ENCODE results near the gene OR13C4. TPM values are rescaled to one million over a fixed set of nuclear protein-coding genes. Genes with fewer than 3 reads are reported as not detected.

OR13C4 gene
- total RNA-seq, 2 donors from 2014 or later, result not detected

GRCh38 chr9:104556830-104557634 lies 30.0 kb upstream of the OR13C4 start:
- Histone ChIP-seq H3K4me1 (no peaks in the 10 kb centered on the region), H3K4me3 (no peak overlapping the region), H3K27ac (no peak overlapping the region), H3K9me3 (no peaks in the 10 kb centered on the region), H3K27me3 (no peaks in the 10 kb centered on the region), H3K9ac (ENCODE audit: low read depth in 2 of 2, low read length in 2 of 2) (no peak overlapping the region), H3K36me3 (no peaks in the 10 kb centered on the region)
- intact Hi-C loops (cut with DNase I), result no loop called here
- TF ChIP-seq CTCF (IDR thresholded peaks at IDR 0.05), result no peak
- DNase-seq, result no peak

- Histone ChIP-seq H3K36me3 (no peaks in the 10 kb centered on the region), H3K9me3 (no peaks in the 10 kb centered on the region), H3K4me3 (no peak overlapping the region), H3K27ac (no peak overlapping the region), H3K4me1 (no peaks in the 10 kb centered on the region), H3K27me3 (no peaks in the 10 kb centered on the region), H3K9ac (ENCODE audit: low read depth in 2 of 2, low read length in 2 of 2) (no peak overlapping the region)
- intact Hi-C loops (cut with DNase I), result no loop called here
- DNase-seq, result no peak
- TF ChIP-seq CTCF (IDR thresholded peaks at IDR 0.05), result no peak
Measured at GRCh38 chr9:104555521-104555920, 28.5 kb upstream of the OR13C4 start.

GRCh38 chr9:104553261-104553660 lies 26.3 kb upstream of the OR13C4 start:
- no peaks in the 10 kb centered on the region for H3K27me3 ChIP-seq
- no peak for TF ChIP-seq CTCF (IDR thresholded peaks at IDR 0.05)
- DNase-seq, result no peak
- no peaks in the 10 kb centered on the region for H3K36me3 ChIP-seq
- no peak overlapping the region for H3K4me3 ChIP-seq
- H3K9ac ChIP-seq (ENCODE audit: low read depth in 2 of 2, low read length in 2 of 2), result no peak overlapping the region
- H3K4me1 ChIP-seq, result no peaks in the 10 kb centered on the region
- intact Hi-C loops (cut with DNase I), result no loop called here
- H3K9me3 ChIP-seq, result no peaks in the 10 kb centered on the region
- no peak overlapping the region for H3K27ac ChIP-seq

- Histone ChIP-seq H3K9ac (ENCODE audit: low read depth in 2 of 2, low read length in 2 of 2) (no peak overlapping the region), H3K36me3 (no peaks in the 10 kb centered on the region), H3K27ac (no peak overlapping the region), H3K9me3 (no peaks in the 10 kb centered on the region), H3K27me3 (no peaks in the 10 kb centered on the region), H3K4me3 (no peak overlapping the region), H3K4me1 (no peaks in the 10 kb centered on the region)
- TF ChIP-seq CTCF (IDR thresholded peaks at IDR 0.05), result no peak
- no peak for DNase-seq
- intact Hi-C loops (cut with DNase I), result no loop called here
Measured at GRCh38 chr9:104544644-104545043, 17.6 kb upstream of the OR13C4 start.

GRCh38 chr9:104539275-104539674 lies 12.3 kb upstream of the OR13C4 start:
- Histone ChIP-seq H3K9ac (ENCODE audit: low read depth in 2 of 2, low read length in 2 of 2) (no peak overlapping the region), H3K4me1 (no peaks in the 10 kb centered on the region), H3K27me3 (no peaks in the 10 kb centered on the region), H3K9me3 (no peaks in the 10 kb centered on the region), H3K36me3 (no peaks in the 10 kb centered on the region), H3K27ac (no peak overlapping the region), H3K4me3 (no peak overlapping the region)
- no peak for TF ChIP-seq CTCF (IDR thresholded peaks at IDR 0.05)
- intact Hi-C loops (cut with DNase I), result no loop called here
- DNase-seq, result no peak

All from colonic mucosa (tissue), 4 donors.